IPS-NIHi7 (cell line): ENCODE data around the gene RNASEH1.

ENCODE experiments used
- DNase-seq: peaks from one replicate; pipeline ENCODE4 v3.0.0; 2012; ENCODE audit warnings: mixed read lengths; ENCODE audit errors: extremely low spot score

RNASEH1 gene

GRCh38 chr2:3558205-3559014 lies at the start of gene RNASEH1:
Gene RNASEH1, minus strand, starts transcription at chr2:3558333. Its CDS starts 73 bp downstream, at chr2:3558260.
- peak; percentile 100 for DNase-seq

GRCh38 chr2:3606370-3607201 lies 48.5 kb upstream of the RNASEH1 start:
- peak; percentile 9 for DNase-seq

GRCh38 chr2:3606028-3606369 lies 47.9 kb upstream of the RNASEH1 start:
- peak; percentile 3 for DNase-seq

GRCh38 chr2:3604991-3605961 lies 47.1 kb upstream of the RNASEH1 start:
- peak; percentile 11 for DNase-seq

GRCh38 chr2:3604207-3604877 lies 46.2 kb upstream of the RNASEH1 start:
- DNase-seq, result peak; percentile 20

- peak; percentile 7 for DNase-seq
These were observed 45.5 kb upstream of the RNASEH1 start for GRCh38 chr2:3603536-3604206.

- no peak for DNase-seq
These were observed 44.6 kb upstream of the RNASEH1 start for GRCh38 chr2:3602553-3603339.

GRCh38 chr2:3601561-3602271 lies 43.6 kb upstream of the RNASEH1 start:
- DNase-seq, result no peak

- DNase-seq, result no peak
These were observed 42.2 kb upstream of the RNASEH1 start for GRCh38 chr2:3600256-3600855.

- DNase-seq, result no peak
These were observed 41.0 kb upstream of the RNASEH1 start for GRCh38 chr2:3598912-3599854.

- DNase-seq, result no peak
These were observed 40.2 kb upstream of the RNASEH1 start for GRCh38 chr2:3598197-3598910.

GRCh38 chr2:3597567-3597966 lies 39.4 kb upstream of the RNASEH1 start:
- DNase-seq, result no peak

GRCh38 chr2:3596901-3597417 lies 38.8 kb upstream of the RNASEH1 start:
- no peak for DNase-seq

- DNase-seq, result no peak
These were observed 37.9 kb upstream of the RNASEH1 start for GRCh38 chr2:3595985-3596384.

- no peak for DNase-seq
These were observed 37.3 kb upstream of the RNASEH1 start for GRCh38 chr2:3595404-3595803.

- peak; percentile 75 for DNase-seq
These were observed 36.6 kb upstream of the RNASEH1 start, which contains the start of gene COLEC11 for GRCh38 chr2:3594493-3595281. Gene COLEC11, plus strand, starts transcription at chr2:3595112. Its CDS starts 9,229 bp downstream, at chr2:3604341.
